Tibial nerve (tissue), 4 donors: ENCODE data around the gene ZNF621. TPM values are rescaled to one million over a fixed set of nuclear protein-coding genes. Genes with fewer than 3 reads are reported as not detected.

Experiments
- DNase-seq, 2 donors: peaks; one replicate each; pipeline ENCODE4 v3.0.0-alpha.2; 2019; ENCODE audit warnings: low spot score in 2 of 2
- H3K27ac ChIP-seq, 4 donors: fragments of 200-600 bp; sonication (generic) in 3 of 4; one replicate each; pipeline ENCODE4 v1.5.1; 2017 to 2019; ENCODE audit warnings: mild to moderate bottlenecking in 1 of 4
- H3K27me3 ChIP-seq, 2 donors: fragments of 200-600 bp; sonication (generic) in 1 of 2; one replicate each; pipeline versions ENCODE4 v1.5.1 to v1.6.0; 2017 to 2019
- H3K36me3 ChIP-seq, 3 donors: fragments of 200-600 bp; sonication (generic); one replicate each; pipeline ENCODE4 v1.5.1; 2018 to 2019
- H3K4me1 ChIP-seq, 4 donors: fragments of 200-600 bp; sonication (generic) in 3 of 4; one replicate each; pipeline ENCODE4 v1.5.1; 2017 to 2019
- H3K4me3 ChIP-seq, 4 donors: fragments of 200-600 bp; sonication (generic) in 3 of 4; one replicate each; pipeline ENCODE4 v1.5.1; 2017 to 2019; ENCODE audit warnings: mild to moderate bottlenecking in 1 of 4, moderate library complexity in 1 of 4
- H3K9me3 ChIP-seq, 4 donors: fragments of 200-600 bp; sonication (generic) in 3 of 4; one replicate each; pipeline ENCODE4 v1.5.1; 2017 to 2019
- CTCF ChIP-seq, 5 experiments: fragments of 200-600 bp in 3 of 5; fragments of 450-650 bp in 2 of 5; sonication (generic) in 3 of 5; IDR thresholded peaks; one replicate each; pipeline ENCODE4 v1.5.1; 2016 to 2019; ENCODE audit warnings: antibody characterized with exemption in 5 of 5, mild to moderate bottlenecking in 3 of 5, moderate library complexity in 2 of 5
- EP300 ChIP-seq, 2 donors: sonication (generic); formaldehyde crosslinking; IDR thresholded peaks; one replicate each; pipeline ENCODE4 v1.6.1; 2017; ENCODE audit warnings: antibody characterized with exemption in 2 of 2, mild to moderate bottlenecking in 1 of 2
- POLR2A ChIP-seq, 2 donors: fragments of 450-650 bp; IDR thresholded peaks; one replicate each; pipeline ENCODE4 v1.6.1; 2017; ENCODE audit warnings: antibody characterized with exemption in 2 of 2, mild to moderate bottlenecking in 2 of 2, moderate library complexity in 2 of 2
- WGBS, 2 donors: methylation state at CpG; one replicate each; pipeline ENCODE4 v1.1.5; 2018; 5-methylcytosine and 5-hydroxymethylcytosine counted together
- total RNA-seq, 4 donors: library from RNA; depleted of rRNA; stranded (reverse); fragments of >200 nt; gene quantifications; one replicate each; pipeline ENCODE4 v1.1.0, GENCODE V29; 2016

Gene ZNF621
- total RNA-seq, 4 donors from 2014 or later: 18.8 to 30.8 (median 25.6) TPM

DNA sequence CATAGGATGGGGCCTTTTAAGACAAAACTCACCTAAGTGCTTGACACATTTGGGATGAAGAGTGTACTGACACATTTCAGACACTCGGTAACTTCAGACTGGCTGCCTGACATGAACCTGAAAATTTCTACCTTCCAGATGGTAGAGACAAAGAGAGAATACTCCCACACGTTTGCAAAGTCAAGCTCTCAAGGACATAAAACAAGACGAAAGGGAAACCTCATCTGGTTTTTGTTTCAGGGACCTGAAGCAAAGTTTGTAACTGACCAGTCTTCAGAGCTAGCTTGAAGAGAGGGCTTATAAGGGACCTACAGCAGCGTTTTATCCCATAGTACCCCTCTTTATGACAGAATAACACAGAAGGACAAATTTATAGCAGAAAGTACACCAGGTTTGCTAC, 41.9 kb downstream of the ZNF621 start:
- H3K27ac ChIP-seq: no peak overlapping the region
- 59 to 62% methylated on average over 4 of the region's 4 CpGs for WGBS, 2 donors
- TF ChIP-seq EP300 (IDR thresholded peaks at IDR 0.05) (no peak), CTCF (IDR thresholded peaks at IDR 0.05) (no peak), POLR2A (IDR thresholded peaks at IDR 0.05) (no peak)
- no peaks in the 10 kb centered on the region for H3K9me3 ChIP-seq
- H3K4me1 ChIP-seq: no peaks in the 10 kb centered on the region
- no peaks in the 10 kb centered on the region for H3K36me3 ChIP-seq
- DNase-seq: no peak
- H3K4me3 ChIP-seq: no peak overlapping the region
- H3K27me3 ChIP-seq: no peaks in the 10 kb centered on the region

- H3K27ac ChIP-seq: no peak overlapping the region
- TF ChIP-seq EP300 (IDR thresholded peaks at IDR 0.05): no peak
- no peak for TF ChIP-seq CTCF (IDR thresholded peaks at IDR 0.05)
- TF ChIP-seq POLR2A (IDR thresholded peaks at IDR 0.05): no peak
- no peaks in the 10 kb centered on the region for H3K36me3 ChIP-seq
- H3K9me3 ChIP-seq: no peaks in the 10 kb centered on the region
- no peaks in the 10 kb centered on the region for H3K4me1 ChIP-seq
- no peak for DNase-seq
- WGBS, 2 donors: 31 to 41% methylated on average over 2 of the region's 2 CpGs
- H3K27me3 ChIP-seq: no peaks in the 10 kb centered on the region
- H3K4me3 ChIP-seq: no peak overlapping the region
Measured at GRCh38 chr3:40572588-40572987, 47.8 kb downstream of the ZNF621 start.

- no peak for DNase-seq
- TF ChIP-seq POLR2A (IDR thresholded peaks at IDR 0.05) (no peak), CTCF (IDR thresholded peaks at IDR 0.05) (no peak), EP300 (IDR thresholded peaks at IDR 0.05) (no peak)
- whole genome bisulfite sequencing, 2 donors: 89 to 91% methylated on average over 2 of the region's 2 CpGs
- Histone ChIP-seq H3K27ac (no peak overlapping the region), H3K4me3 (no peak overlapping the region), H3K27me3 (no peaks in the 10 kb centered on the region), H3K36me3 (no peaks in the 10 kb centered on the region), H3K9me3 (no peaks in the 10 kb centered on the region), H3K4me1 (no peaks in the 10 kb centered on the region)
Measured at GRCh38 chr3:40574050-40574449, 49.3 kb downstream of the ZNF621 start.

GRCh38 chr3:40574661-40575060, 49.9 kb downstream of the ZNF621 start:
- H3K27me3 ChIP-seq: no peaks in the 10 kb centered on the region
- DNase-seq: no peak
- no peak overlapping the region for H3K27ac ChIP-seq
- H3K4me3 ChIP-seq: no peak overlapping the region
- TF ChIP-seq POLR2A (IDR thresholded peaks at IDR 0.05) (no peak), EP300 (IDR thresholded peaks at IDR 0.05) (no peak), CTCF (IDR thresholded peaks at IDR 0.05) (no peak)
- no peaks in the 10 kb centered on the region for H3K36me3 ChIP-seq
- WGBS, 2 donors: 71 to 79% methylated on average over 5 of the region's 5 CpGs
- no peaks in the 10 kb centered on the region for H3K9me3 ChIP-seq
- H3K4me1 ChIP-seq: no peaks in the 10 kb centered on the region

DNA sequence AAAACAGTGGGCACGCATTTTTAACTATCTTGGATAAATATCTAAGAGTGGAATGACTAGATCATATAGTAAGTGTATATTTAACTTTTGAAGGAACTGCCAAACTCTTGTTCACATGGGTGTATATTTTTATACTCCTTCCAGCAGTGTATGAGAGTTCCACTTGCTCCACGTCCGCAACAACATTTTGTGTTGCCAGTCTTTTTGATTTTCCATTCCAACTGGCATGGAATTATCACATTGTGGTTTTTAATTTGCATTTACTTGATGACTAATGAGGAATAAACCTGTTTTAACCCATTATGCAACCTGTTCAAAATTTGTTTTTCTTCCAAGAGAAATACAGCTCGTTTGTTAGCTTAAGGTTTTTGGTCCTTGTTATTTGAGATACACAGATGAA, 51.6 kb downstream of the ZNF621 start:
- TF ChIP-seq EP300 (IDR thresholded peaks at IDR 0.05) (no peak), POLR2A (IDR thresholded peaks at IDR 0.05) (no peak), CTCF (IDR thresholded peaks at IDR 0.05) (no peak)
- Histone ChIP-seq H3K36me3 (no peaks in the 10 kb centered on the region), H3K27me3 (no peaks in the 10 kb centered on the region), H3K4me3 (no peak overlapping the region), H3K9me3 (no peaks in the 10 kb centered on the region), H3K4me1 (peaks cover 0 to 6% (median 0%) of the 10 kb centered on the region in 4 donors), H3K27ac (no peak overlapping the region)
- 87% methylated on average over 4 of the region's 4 CpGs for WGBS, 2 donors
- DNase-seq: no peak
